Left cardiac atrium (tissue), 4 donors: ENCODE results near the gene MAPKAPK5. TPM values are rescaled to one million over a fixed set of nuclear protein-coding genes. Genes with fewer than 3 reads are reported as not detected.

ENCODE experiments used
- ATAC-seq, 2 donors: fragments of 200-7000 bp; cut with Tn5 transposase; one replicate each; pipeline ENCODE4 v1.9.1; 2020; ENCODE audit warnings: mild to moderate bottlenecking in 2 of 2, moderate library complexity in 2 of 2
- DNase-seq: peaks from one replicate; pipeline ENCODE4 v3.0.0-alpha.2; 2020
- intact Hi-C, 2 donors: fragments of 100-400 bp; cut with DNase I; formaldehyde crosslinking; loops; one replicate each; pipeline versions ENCODE4 v1.14.1 to v1.15.1; 2022 to 2023
- total RNA-seq, 2 donors: library from RNA; stranded (reverse); fragmentation: NEBNext Ultra II Directional; extraction: Animal tissue kit (Norgen Biotek cat#: 25700); gene quantifications; one replicate each; pipeline ENCODE4 v1.2.1, GENCODE V29; 2021
- donor health status: DM: no; HTN: yes; CAD: no.
- donor health status: DM: no; HTN: yes; CAD: no; lungs with severe emphysema.
- donor health status: DM: yes; HTN: yes; CAD: no.
- donor health status: Dilated cardiomyopathy.

MAPKAPK5 gene
- total RNA-seq, 2 donors from 2014 or later = 24.2 to 31.6 TPM

DNA sequence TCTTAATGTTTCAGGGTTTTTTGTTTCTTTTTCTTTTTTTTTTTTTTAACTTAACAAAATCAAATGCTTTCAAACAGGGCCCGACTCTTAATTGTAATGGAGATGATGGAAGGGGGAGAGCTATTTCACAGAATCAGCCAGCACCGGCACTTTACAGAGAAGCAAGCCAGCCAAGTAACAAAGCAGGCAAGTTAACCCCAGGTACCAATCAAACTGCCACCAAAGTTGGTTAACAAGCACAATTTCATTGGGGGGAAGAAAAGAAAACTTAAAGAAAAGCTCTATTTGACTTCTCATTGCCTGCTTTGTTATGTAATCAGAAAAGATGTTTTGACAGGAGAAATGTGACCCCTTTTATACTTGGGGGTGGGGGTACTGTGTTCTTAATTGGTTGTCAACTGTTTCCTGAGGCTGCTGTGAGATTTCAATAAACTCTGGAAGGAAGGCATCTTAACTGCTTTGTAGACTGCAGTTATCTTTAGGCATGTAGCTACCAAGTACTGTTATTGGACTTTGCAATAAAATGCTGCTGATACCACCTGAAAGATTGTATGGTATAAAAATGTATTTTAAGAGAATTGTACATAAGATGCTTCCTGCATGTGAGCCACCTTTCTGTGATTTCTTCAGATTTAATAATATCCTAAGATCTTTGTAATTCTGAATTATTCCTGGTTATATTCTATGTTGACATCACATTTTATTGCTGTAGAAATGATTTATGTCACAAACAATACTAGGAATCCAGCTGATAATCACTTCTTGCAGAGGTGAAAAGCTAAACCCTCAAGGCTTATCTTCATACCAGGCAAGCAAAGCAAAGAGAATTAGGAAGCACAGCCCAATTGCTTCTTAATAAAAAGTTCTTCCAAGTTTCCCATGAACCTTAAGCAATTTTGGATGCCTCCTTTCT lies 26.9 kb downstream of the MAPKAPK5 start:
- intact Hi-C loops = no loop called here
- DNase-seq (no peak), ATAC-seq (no peak)

DNA sequence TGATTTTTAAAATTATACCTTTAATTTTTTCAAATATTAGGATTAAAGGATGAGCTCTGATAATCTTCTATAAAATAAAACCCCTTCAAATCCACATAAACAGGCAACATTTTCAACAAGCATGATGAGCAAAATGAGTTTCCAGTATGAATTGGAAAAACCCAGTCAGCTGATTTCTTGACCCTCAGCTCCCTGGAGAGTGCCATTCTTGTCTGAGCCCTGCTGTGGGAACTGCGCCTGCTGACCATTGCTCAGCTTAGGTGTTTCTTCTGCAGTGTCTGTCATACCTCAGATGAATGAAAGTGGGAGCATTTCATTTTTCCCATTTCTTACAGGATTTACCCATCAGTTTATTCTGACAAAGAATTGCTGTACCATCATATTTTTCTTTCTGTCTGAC lies 27.6 kb downstream of the MAPKAPK5 start:
- ATAC-seq (no peak), DNase-seq (no peak)
- intact Hi-C loops = no loop called here

DNA sequence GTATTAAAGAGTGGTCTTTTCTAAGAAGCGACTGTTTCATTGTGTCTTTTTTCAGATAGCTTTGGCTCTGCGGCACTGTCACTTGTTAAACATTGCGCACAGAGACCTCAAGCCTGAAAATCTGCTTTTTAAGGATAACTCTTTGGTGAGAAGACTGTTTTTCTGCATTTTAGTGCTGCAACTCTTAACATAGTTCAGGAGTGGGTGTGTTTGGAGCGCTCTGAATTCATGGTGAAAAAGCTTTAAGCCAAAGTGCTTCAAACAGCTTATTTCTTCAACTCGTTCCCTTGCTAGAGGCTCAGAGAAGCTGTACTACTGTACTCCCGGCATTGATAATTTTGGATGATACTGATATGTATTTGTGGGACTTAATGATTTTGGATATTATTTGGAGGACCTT lies 28.2 kb downstream of the MAPKAPK5 start:
- no peak for DNase-seq
- ATAC-seq = no peak
- intact Hi-C loops = no loop called here

DNA sequence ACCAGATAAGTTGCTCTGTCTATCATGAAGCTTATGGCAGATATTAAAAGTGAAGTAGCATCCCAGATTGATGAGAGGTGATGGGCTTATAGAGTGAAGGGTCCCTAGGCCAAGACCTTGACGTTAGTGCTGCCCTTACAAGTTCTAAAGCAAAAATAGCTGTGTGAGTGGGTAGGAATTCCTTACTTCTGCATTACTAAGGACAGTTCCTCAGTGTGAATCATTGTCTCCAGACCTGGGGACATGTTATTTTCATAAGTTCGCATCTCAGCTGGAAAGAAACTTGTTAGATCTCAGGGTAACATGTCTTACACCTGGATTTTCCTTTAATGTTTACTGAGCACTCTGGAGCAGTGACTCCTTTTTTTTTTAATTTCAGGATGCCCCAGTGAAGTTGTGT lies 28.7 kb downstream of the MAPKAPK5 start:
- DNase-seq (no peak), ATAC-seq (no peak)
- intact Hi-C loops = no loop called here

DNA sequence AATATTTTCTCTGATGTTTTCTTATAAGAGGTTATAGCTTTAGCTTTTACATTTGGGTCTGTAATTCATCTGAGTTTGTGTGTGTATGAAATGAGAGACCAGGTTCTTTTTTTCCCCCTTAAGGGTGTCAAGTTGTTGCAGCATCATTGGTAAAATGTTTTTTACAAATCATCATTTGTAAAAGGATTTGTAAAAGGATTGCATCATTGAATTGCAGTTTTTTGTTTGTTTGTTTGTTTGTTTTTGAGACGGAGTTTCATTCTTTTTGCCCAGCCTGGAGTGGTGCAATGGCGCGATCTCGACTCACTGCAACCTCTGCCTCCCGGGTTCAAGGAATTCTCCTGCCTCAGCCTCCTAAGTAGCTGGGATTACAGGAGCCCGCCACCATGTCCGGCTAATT lies 31.1 kb downstream of the MAPKAPK5 start:
- DNase-seq = no peak
- no peak for ATAC-seq
- intact Hi-C loops = no loop called here

DNA sequence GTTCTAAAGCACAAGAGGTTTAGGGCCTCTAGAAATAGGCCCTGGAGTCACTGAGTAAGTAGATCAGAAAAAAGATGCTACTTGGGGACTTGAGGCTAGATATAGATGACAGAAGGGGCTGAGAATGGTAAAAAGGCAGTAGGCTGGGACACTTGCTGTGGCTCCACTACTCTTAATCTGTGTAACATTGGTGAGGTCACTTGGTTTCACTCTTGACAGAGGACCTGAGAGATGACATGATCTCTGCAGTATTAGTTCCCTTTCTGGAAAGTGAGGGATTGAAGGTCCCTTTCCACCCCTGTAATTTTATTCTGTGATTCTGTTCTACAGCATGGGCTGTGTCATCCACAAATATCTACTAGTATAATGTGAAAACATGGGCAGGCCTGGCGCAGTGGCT lies 39.7 kb downstream of the MAPKAPK5 start:
- DNase-seq = no peak
- intact Hi-C loops = no loop called here
- no peak for ATAC-seq

DNA sequence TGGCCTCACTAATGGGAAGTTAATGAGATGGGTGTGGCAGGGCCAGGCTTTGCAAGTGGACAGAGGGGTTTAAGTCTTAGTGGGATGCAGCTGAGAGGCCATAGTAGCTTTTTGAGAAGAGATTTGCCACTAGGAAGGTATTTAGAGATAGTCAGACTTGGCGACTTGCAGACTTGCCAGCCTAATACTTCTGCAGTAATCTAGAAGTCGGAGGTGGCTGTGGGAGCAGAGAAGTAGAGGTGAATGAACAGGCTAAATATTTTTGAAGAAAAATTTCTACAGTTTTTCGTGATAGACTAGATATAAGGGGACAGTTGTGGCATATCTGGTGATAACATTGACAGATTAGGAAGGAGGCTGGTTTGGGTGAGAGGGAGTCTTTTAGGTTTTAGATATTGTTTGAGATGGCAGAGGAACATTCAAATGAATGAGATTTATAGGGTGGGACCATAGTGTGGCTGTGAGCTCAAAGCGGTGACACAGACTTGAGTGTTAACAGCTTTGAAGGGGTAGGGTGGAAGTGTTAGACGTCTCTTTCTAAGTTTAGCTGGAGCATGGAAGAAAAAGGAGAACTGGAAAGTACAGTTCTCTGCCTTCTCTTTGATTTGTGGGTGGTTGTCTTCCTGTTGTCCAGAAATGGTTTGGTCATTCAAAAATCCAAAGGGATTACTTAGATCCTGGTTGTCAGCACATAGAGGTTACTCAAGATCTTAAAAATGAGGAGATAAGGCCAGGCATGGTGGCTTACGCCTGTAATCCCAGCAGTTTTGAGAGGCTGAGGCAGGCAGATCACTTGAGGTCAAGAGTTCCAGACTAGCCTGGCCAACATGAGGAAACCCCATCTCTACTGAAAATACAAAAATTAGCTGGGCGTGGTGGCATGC lies 44.9 kb downstream of the MAPKAPK5 start:
- intact Hi-C loops = no loop called here
- DNase-seq (no peak), ATAC-seq (peak; percentile 50 to 64)

DNA sequence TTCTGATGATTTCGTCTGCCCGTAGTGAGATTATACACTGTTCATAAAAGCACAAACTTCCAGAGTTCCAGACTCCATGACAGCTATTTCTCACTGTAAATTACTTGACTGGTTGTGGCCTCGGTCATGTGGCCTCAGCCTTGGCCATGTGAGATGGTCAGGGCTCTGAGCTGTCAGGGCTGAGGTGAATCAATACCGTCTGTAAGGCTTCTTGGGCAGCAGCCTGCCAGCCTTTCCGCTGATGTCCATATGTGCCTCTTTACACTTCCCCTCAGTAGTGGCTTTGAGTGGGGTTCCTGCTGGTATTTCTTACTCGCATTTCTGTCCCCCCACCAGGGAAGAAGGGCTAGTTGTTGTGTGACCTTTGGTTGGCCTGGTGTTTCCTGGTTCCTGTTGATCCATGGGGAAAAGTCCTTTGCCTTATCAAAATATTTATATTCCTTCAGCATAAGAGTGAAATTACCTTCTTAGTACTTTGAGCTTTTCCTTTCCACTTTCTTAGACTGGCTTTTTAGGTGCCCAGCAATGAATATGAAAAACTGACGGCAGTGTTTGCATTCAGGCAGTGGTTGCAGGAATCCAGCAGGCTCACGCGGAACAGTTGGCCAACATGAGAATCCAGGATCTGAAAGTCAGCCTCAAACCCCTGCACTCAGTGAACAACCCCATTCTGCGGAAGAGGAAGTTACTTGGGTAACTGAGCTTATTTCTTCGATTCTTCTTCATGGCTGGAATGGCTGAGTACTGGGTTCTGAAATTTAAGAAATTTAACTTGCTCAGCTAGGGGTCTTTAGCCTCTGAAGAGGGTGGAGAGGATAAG lies 46.1 kb downstream of the MAPKAPK5 start:
- peak in 1 of 2 donors; percentile 47 for ATAC-seq
- no peak for DNase-seq

DNA sequence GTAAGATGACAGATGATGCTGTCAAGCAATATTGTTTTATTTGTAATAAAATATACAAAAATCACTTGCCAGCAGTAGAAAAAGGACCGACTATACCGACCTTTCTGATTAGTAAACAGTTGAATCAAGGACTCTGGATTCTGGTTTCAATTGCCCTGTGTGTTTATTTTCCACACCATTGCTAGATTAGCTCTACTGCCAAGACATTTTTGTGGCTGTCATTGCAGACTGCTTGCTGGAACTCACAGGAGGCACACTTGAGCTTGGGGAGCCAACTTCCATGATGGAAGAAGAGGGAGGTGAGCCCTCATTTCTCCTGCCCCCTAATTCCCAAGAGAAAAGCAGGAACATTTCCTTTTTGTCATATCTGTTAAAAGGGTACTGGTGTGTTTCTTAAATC lies 51.3 kb downstream of the MAPKAPK5 start:
- DNase-seq (no peak), ATAC-seq (no peak)
- intact Hi-C loops = no loop called here

More for the DNA sequence above, 46.1 kb downstream of the MAPKAPK5 start:
- intact Hi-C loops = no loop called here

DNA sequence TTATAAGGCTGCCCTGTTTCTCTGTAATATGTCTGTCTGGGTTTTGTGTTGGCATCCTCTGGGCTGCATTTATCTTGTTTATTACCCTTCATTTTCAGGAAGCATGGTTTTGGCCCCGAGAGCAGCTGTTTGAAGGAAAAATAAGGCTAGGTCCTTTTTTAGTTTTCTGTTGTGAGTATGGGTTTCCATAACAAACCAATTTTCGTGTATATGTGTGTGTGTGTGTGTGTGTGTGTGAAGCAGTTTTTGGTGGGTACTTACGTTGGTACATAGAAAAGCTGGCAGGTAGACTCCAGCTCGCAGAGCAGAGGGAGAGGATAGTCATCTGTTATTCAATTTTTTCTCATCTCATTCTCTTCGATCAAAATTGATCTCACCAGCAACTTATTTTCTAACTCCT lies 52.5 kb downstream of the MAPKAPK5 start:
- DNase-seq = no peak
- no peak for ATAC-seq
- intact Hi-C loops = no loop called here

DNA sequence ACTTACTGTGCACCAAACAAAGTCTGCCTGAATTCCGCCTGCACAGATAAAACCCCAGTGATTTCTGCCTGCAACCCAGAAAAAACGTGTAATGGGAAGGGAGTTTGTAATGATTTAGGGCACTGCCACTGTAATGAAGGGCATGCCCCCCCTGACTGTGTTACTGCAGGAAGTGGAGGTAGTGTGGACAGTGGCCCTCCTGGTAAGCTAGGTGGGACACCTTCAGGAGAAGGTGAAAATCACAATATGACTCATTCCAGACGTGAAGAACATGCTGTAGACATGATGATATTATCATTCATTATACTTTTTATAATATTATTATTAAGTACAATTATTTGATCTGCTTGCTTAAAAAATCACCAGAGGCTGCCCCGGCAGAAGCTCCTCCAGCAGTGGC lies 59.2 kb downstream of the MAPKAPK5 start:
- intact Hi-C loops = no loop called here
- no peak for DNase-seq
- ATAC-seq = no peak

DNA sequence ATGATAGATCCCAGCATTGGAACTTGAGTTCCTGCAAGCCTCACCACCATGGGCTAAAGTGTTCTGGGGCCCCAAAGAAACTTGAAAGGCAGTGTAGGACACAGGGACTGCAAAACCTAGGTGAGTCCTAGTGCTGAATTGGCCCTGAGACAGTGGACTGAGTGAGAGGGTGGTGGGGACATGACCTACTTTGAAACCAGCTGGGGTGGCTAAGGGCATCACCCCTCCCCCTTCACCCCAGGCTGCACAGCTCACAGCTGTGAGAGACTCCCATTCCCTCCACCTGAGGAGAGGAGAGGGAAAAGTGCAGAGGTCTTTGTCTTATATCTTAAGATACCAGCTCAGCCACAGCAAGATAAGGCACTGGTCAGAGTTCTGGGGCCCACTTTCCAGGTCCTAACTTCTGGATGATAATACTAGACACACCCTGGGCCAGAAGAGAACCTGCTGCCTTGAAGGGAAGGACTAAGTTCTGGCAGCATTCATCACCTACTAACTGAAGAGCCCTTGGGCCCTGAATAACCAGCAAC lies 62.5 kb downstream of the MAPKAPK5 start:
- ATAC-seq = peak in 1 of 2 donors; percentile 27

DNA sequence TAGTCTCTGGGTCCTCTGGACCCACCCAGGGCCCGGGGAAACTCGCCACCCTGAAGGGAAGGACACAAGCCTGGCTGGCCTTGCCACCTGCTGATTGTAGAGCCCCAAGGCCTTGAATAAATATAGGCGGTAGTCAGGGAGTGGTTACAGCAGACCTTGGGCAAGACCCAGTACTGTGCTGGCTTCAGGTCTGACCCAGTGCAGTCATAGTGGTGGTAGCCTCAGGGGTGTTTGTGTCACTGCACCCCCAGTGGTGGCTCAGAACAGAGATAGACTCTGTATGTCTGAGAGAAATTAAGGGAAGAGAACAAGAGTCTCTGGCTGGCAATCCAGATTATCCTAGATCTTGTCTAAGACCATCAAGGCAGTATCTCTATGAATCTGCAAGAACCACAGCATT lies 63.5 kb downstream of the MAPKAPK5 start:
- no peak for ATAC-seq
- DNase-seq = no peak
- intact Hi-C loops = no loop called here

More for the DNA sequence above, 62.5 kb downstream of the MAPKAPK5 start:
- intact Hi-C loops = no loop called here
- no peak for DNase-seq

DNA sequence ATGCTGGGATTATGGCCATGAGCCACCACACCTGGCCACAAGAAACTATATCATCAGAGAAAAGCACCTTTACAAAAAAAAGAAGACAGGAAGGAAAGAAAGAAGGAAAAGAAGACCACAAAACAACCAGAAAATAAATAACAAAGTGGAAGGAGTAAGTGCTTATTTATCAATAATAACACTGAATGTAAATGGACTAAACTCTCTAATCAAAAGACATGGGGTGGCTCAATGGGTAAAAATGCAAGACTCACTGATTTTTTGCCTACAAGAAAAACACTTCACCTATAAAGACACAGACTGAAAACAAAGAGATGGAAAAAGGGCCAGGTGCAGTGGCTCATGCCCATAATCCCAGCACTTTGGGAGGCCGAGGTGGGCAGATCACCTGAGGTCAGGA lies 65.7 kb downstream of the MAPKAPK5 start:
- intact Hi-C loops = no loop called here
- DNase-seq (no peak), ATAC-seq (no peak)

DNA sequence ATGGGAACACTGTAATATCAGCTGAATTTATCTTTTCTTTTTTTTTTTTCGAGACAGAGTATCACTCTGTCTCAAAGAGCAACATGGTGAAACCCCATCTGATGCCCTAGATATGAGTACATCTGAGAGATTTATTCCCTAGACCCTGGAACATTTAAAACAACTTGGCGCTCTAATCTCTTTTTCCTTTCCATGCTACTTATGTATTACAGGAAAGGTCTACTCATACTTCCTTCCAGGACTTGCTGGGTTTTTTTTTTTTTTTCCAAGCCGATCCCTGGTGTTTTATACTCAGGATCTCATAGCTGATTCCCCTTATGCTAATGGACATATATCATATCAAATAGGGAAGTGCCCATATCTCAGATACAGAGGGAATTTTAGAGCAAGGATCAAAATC lies 83.1 kb downstream of the MAPKAPK5 start:
- ATAC-seq (no peak), DNase-seq (no peak)
- intact Hi-C loops = no loop called here

DNA sequence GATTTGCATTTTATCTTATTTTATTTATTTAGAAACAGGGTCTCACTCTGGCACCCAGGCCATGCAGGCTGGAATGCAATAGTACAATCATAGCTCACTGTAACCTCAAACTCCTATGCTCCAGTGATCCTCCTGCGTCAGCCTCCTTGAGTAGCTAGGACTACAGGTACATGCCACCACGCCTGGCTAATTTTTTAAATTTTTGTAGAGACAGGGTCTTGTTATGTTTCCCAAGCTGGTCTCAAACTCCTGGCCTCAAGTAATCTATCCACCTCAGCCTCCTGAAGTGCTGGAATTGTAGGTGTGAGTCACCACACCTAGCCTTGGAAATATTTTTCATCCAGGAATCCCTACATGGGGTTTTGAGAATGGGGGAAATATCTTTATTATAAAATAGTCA lies 84.6 kb downstream of the MAPKAPK5 start:
- intact Hi-C loops = no loop called here
- DNase-seq (no peak), ATAC-seq (no peak)

DNA sequence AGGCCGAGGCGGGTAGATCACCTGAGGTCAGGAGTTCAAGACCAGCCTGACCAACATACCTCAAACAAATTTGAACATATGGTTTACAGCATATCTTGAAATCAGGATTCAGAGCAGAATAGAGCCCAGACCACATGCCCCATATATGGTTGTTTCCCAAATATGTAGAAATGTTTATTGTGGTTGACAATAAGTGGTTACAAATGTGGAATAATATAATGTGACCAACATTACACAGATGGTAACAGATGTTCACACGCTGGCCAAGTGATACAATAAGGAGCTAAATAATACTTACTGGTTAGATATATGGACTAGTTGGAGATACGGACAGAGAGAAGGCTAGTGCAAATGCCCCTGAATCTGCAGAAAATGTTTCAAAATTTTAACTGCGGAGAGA lies 85.3 kb downstream of the MAPKAPK5 start:
- DNase-seq (no peak), ATAC-seq (no peak)
- intact Hi-C loops = no loop called here

DNA sequence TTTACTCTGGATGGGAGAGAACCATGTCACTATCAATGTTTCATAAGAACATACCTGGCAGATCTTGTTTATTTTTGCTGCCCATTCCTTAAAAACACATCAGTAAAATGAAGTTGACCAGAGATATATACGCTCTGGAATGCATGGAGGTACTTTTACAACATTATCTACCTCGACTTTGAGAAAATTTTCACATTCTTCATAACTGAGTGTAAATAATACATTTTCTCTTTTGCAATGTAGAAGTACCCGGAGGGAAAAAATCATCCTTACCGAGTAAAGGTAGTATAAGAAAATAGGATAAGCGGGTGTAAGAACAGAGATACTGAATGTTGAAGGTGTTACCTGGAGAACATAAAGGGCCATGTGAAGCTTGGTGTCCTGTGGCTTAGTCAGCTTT lies 90.2 kb downstream of the MAPKAPK5 start:
- ATAC-seq (no peak), DNase-seq (no peak)
- intact Hi-C loops = no loop called here

DNA sequence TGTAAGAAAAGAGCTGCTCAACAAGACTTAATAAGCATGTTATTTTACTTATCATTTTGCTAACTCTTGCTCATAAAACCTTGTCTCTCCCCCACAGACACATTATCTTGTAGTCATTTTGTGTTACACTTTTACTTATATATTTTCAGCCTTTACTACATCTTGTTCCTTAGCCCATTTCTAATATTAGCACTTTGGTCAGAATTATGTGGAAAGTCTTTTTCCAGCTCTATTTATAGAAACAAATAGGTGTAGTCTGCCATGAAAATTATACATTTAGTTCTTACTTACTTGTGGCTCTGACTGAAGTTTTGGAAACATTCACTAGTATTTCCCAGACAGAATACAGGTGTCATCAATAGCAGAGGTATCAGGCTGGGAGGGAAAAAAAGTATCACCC lies 94.8 kb downstream of the MAPKAPK5 start:
- no peak for DNase-seq
- no peak for ATAC-seq

More for the DNA sequence above, 94.8 kb downstream of the MAPKAPK5 start:
- intact Hi-C loops = no loop called here
